ENCODE results near the gene NUDT21.

NUDT21 gene

GRCh38 chr16:56469748-56470147 lies 18.6 kb upstream of the NUDT21 start:
- H3K9me3 ChIP-seq (replicated peaks in 1 of 11): no peaks in the 10 kb centered on the region
- no peaks in the 10 kb centered on the region for H3K4me1 ChIP-seq
- no peak overlapping the region for H3K4me3 ChIP-seq
- no peak overlapping the region for H3K9ac ChIP-seq
- H4K20me1 ChIP-seq: peaks cover 0 to 15% (median 0%) of the 10 kb centered on the region in 11 experiments; a peak in 2 of 22 replicates
- TF ChIP-seq Cebpa-rat (IDR thresholded peaks at IDR 0.05): no peak
- peaks cover 100% of the 10 kb centered on the region in 11 experiments for H3K36me3 ChIP-seq
- no peaks in the 10 kb centered on the region for H3K27me3 ChIP-seq
- H3K27ac ChIP-seq: no peak overlapping the region
- no peak overlapping the region for H3K4me2 ChIP-seq

GRCh38 chr16:56468800-56469199 lies 17.7 kb upstream of the NUDT21 start:
- Histone ChIP-seq H3K27ac (no peak overlapping the region), H3K4me3 (no peak overlapping the region), H3K9ac (no peak overlapping the region), H3K27me3 (no peaks in the 10 kb centered on the region), H3K4me1 (no peaks in the 10 kb centered on the region), H3K9me3 (replicated peaks in 1 of 11) (no peaks in the 10 kb centered on the region), H3K36me3 (peaks cover 100% of the 10 kb centered on the region in 11 experiments), H3K4me2 (no peak overlapping the region), H4K20me1 (peaks cover 0 to 15% (median 0%) of the 10 kb centered on the region in 11 experiments; a peak in 2 of 22 replicates)
- TF ChIP-seq Cebpa-rat (IDR thresholded peaks at IDR 0.05): no peak

GRCh38 chr16:56466344-56466743 lies 15.2 kb upstream of the NUDT21 start:
- peaks cover 99 to 100% (median 100%) of the 10 kb centered on the region in 11 experiments for H3K36me3 ChIP-seq
- no peak overlapping the region for H3K4me2 ChIP-seq
- no peak overlapping the region for H3K27ac ChIP-seq
- H3K9me3 ChIP-seq (replicated peaks in 1 of 11): no peaks in the 10 kb centered on the region
- no peak overlapping the region for H3K9ac ChIP-seq
- H3K4me1 ChIP-seq: no peaks in the 10 kb centered on the region
- H4K20me1 ChIP-seq: peaks cover 0 to 13% (median 0%) of the 10 kb centered on the region in 11 experiments; a peak in 2 of 22 replicates
- no peak for TF ChIP-seq Cebpa-rat (IDR thresholded peaks at IDR 0.05)
- H3K27me3 ChIP-seq: no peaks in the 10 kb centered on the region
- H3K4me3 ChIP-seq: no peak overlapping the region

- no peak overlapping the region for H3K27ac ChIP-seq
- peaks cover 95 to 100% (median 99%) of the 10 kb centered on the region in 11 experiments for H3K36me3 ChIP-seq
Observed at GRCh38 chr16:56463153-56463552, 12.0 kb upstream of the NUDT21 start.

GRCh38 chr16:56462064-56462796 lies 11.1 kb upstream of the NUDT21 start:
- no peaks in the 10 kb centered on the region for H3K27me3 ChIP-seq
- H3K36me3 ChIP-seq: peaks cover 95 to 100% (median 99%) of the 10 kb centered on the region in 11 experiments
- H4K20me1 ChIP-seq: peaks cover 0 to 21% (median 0%) of the 10 kb centered on the region in 11 experiments; a peak in 2 of 22 replicates
- H3K4me3 ChIP-seq: no peak overlapping the region
- H3K27ac ChIP-seq: no peak overlapping the region
- no peak overlapping the region for H3K4me2 ChIP-seq
- no peaks in the 10 kb centered on the region for H3K9me3 ChIP-seq (replicated peaks in 1 of 11)
- H3K9ac ChIP-seq: no peak overlapping the region
- TF ChIP-seq Cebpa-rat (IDR thresholded peaks at IDR 0.05): no peak
- no peaks in the 10 kb centered on the region for H3K4me1 ChIP-seq

More at GRCh38 chr16:56463153-56463552, 12.0 kb upstream of the NUDT21 start:
- Histone ChIP-seq H3K4me3 (no peak overlapping the region), H3K27me3 (no peaks in the 10 kb centered on the region), H3K4me2 (no peak overlapping the region), H4K20me1 (peaks cover 0 to 19% (median 0%) of the 10 kb centered on the region in 11 experiments; a peak in 1 of 22 replicates), H3K9me3 (replicated peaks in 1 of 11) (no peaks in the 10 kb centered on the region), H3K4me1 (no peaks in the 10 kb centered on the region), H3K9ac (no peak overlapping the region)
- TF ChIP-seq Cebpa-rat (IDR thresholded peaks at IDR 0.05): no peak

- peaks cover 0 to 21% (median 0%) of the 10 kb centered on the region in 11 experiments; a peak in 2 of 22 replicates for H4K20me1 ChIP-seq
- H3K36me3 ChIP-seq: peaks cover 95 to 100% (median 99%) of the 10 kb centered on the region in 11 experiments
- no peak overlapping the region for H3K9ac ChIP-seq
- no peak overlapping the region for H3K4me2 ChIP-seq
- no peaks in the 10 kb centered on the region for H3K27me3 ChIP-seq
- no peak overlapping the region for H3K4me3 ChIP-seq
- no peak for TF ChIP-seq Cebpa-rat (IDR thresholded peaks at IDR 0.05)
- H3K9me3 ChIP-seq (replicated peaks in 1 of 11): no peaks in the 10 kb centered on the region
- no peak overlapping the region for H3K27ac ChIP-seq
- H3K4me1 ChIP-seq: no peaks in the 10 kb centered on the region
Observed at GRCh38 chr16:56460101-56460500, 9.0 kb upstream of the NUDT21 start.

GRCh38 chr16:56457927-56458470 lies 6.9 kb upstream of the NUDT21 start:
- Histone ChIP-seq H3K27ac (no peak overlapping the region), H3K4me3 (no peak overlapping the region), H4K20me1 (peaks cover 0 to 30% (median 0%) of the 10 kb centered on the region in 11 experiments; a peak in 5 of 22 replicates), H3K4me2 (no peak overlapping the region), H3K4me1 (peaks cover 1 to 8% (median 4%) of the 10 kb centered on the region in 10 experiments; a peak in 19 of 20 replicates), H3K9me3 (replicated peaks in 1 of 11) (no peaks in the 10 kb centered on the region), H3K27me3 (no peaks in the 10 kb centered on the region), H3K36me3 (peaks cover 95 to 100% (median 98%) of the 10 kb centered on the region in 11 experiments), H3K9ac (no peak overlapping the region)
- TF ChIP-seq Cebpa-rat (IDR thresholded peaks at IDR 0.05): no peak

- peaks cover 25 to 41% (median 34%) of the 10 kb centered on the region in 10 experiments for H3K4me1 ChIP-seq
- peaks cover 46 to 61% (median 49%) of the 10 kb centered on the region in 11 experiments for H3K36me3 ChIP-seq
- H3K9ac ChIP-seq: peak overlapping the region; percentile 79 to 93 (median 90)
- peak overlapping the region; percentile 82 to 97 (median 88) for H3K4me3 ChIP-seq
- peaks cover 0 to 58% (median 34%) of the 10 kb centered on the region in 11 experiments; a peak in 20 of 22 replicates for H4K20me1 ChIP-seq
- H3K27ac ChIP-seq: peak overlapping the region; percentile 10 to 89 (median 84); a peak in 21 of 22 replicates
- H3K9me3 ChIP-seq (replicated peaks in 1 of 11): no peaks in the 10 kb centered on the region
- TF ChIP-seq Cebpa-rat (IDR thresholded peaks at IDR 0.05): no peak
- H3K4me2 ChIP-seq: peak overlapping the region; percentile 73 to 98 (median 90)
- no peaks in the 10 kb centered on the region for H3K27me3 ChIP-seq
Observed at GRCh38 chr16:56451753-56452689, 889 bp upstream of the NUDT21 start.

All from BLaER1 treated with 17β-estradiol and CSF1 and Interleukin-3, amounts not matched to agents 10 nM and 100 nM (cell line).